ENCODE results near the gene GOLGA8O.
"Not testable (repeated sequence)": the region's sequence is repeated elsewhere in the genome, so short reads cannot be mapped to it uniquely, and the experiment has no call there.

Gene GOLGA8O

GRCh38 chr15:32455534-32455933 is at the start of gene GOLGA8O:
Gene GOLGA8O, minus strand, starts transcription at chr15:32455634. Its CDS starts 98 bp downstream, at chr15:32455536.
- not testable (repeated sequence) for H3K9me3 ChIP-seq (ENCODE audit: insufficient read depth, low read depth, low read length); H3K27me3 ChIP-seq (ENCODE audit: insufficient read depth, low read length); H3K4me1 ChIP-seq (ENCODE audit: insufficient read depth, low read length); H3K27ac ChIP-seq (ENCODE audit: low read length); H3K4me3 ChIP-seq (ENCODE audit: low read length); H3K9ac ChIP-seq (ENCODE audit: low read depth, low read length); H3K36me3 ChIP-seq (ENCODE audit: insufficient read depth, low read depth, low read length)

DNA sequence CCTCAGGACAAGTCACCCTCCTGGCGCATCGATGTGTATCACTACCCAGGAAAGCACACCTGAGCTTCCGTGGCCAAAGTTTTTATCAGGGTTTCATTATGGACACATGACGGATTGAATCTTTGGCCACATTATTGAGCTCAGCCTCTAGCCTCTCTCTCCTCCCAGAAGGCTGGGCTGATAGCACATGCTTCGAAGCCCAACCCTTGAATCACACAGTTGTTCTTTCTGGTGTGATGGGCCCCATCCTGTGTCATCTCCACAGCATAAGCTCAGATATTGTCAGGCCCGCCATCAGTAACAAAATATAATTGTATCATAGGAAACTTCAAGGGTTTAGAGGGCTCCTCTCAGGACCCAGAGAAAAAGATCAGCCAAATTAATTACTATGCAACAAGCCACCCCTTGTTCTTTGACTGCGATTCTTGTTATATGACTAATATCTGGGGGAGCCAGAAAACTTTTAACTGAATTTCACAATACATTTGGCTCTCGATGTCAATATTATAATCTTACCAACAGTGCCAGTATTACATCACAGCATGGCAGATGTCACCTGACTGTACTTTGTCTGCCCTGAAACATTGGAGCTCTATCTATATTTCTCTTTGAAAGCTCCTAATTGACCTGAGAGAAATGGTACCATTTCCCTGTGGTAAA is 48.8 kb upstream of the GOLGA8O start:
- not testable (repeated sequence) for H3K9me3 ChIP-seq (ENCODE audit: insufficient read depth, low read depth, low read length); H3K27ac ChIP-seq (ENCODE audit: low read length); H3K4me1 ChIP-seq (ENCODE audit: insufficient read depth, low read length); H3K27me3 ChIP-seq (ENCODE audit: insufficient read depth, low read length); H3K36me3 ChIP-seq (ENCODE audit: insufficient read depth, low read depth, low read length); H3K4me3 ChIP-seq (ENCODE audit: low read length); H3K9ac ChIP-seq (ENCODE audit: low read depth, low read length)

- H3K9ac ChIP-seq (ENCODE audit: low read depth, low read length); H3K4me1 ChIP-seq (ENCODE audit: insufficient read depth, low read length); H3K9me3 ChIP-seq (ENCODE audit: insufficient read depth, low read depth, low read length); H3K27me3 ChIP-seq (ENCODE audit: insufficient read depth, low read length); H3K27ac ChIP-seq (ENCODE audit: low read length); H3K4me3 ChIP-seq (ENCODE audit: low read length); H3K36me3 ChIP-seq (ENCODE audit: insufficient read depth, low read depth, low read length): not testable (repeated sequence)
These were observed 47.5 kb upstream of the GOLGA8O start for GRCh38 chr15:32502946-32503345.

GRCh38 chr15:32492768-32493167 is 37.3 kb upstream of the GOLGA8O start:
- not testable (repeated sequence) for H3K27ac ChIP-seq (ENCODE audit: low read length); H3K27me3 ChIP-seq (ENCODE audit: insufficient read depth, low read length); H3K9me3 ChIP-seq (ENCODE audit: insufficient read depth, low read depth, low read length); H3K36me3 ChIP-seq (ENCODE audit: insufficient read depth, low read depth, low read length); H3K4me3 ChIP-seq (ENCODE audit: low read length); H3K9ac ChIP-seq (ENCODE audit: low read depth, low read length); H3K4me1 ChIP-seq (ENCODE audit: insufficient read depth, low read length)

GRCh38 chr15:32486474-32486873 is 31.0 kb upstream of the GOLGA8O start:
- not testable (repeated sequence) for H3K4me1 ChIP-seq (ENCODE audit: insufficient read depth, low read length); H3K4me3 ChIP-seq (ENCODE audit: low read length); H3K27ac ChIP-seq (ENCODE audit: low read length); H3K9me3 ChIP-seq (ENCODE audit: insufficient read depth, low read depth, low read length); H3K27me3 ChIP-seq (ENCODE audit: insufficient read depth, low read length); H3K36me3 ChIP-seq (ENCODE audit: insufficient read depth, low read depth, low read length); H3K9ac ChIP-seq (ENCODE audit: low read depth, low read length)

DNA sequence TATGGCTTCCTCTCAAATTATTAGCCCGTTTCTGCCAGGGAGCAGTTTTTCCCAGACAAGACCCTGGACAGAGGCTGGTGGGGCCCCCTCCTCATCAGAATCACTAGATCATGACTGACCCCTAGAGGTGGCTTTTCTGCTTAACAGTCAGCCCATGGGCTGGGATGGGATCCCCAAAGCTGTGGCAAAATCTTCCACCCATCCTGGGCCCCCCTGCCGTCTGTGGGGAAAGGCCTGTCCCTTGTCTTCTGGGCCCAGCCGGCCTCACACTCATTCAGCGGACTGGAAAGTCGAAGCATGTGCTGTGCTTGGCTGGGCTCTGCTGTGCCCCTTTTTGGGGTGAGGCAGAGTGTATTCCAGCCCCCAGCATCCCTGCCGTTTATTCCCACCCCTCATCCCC is 27.9 kb upstream of the GOLGA8O start:
- not testable (repeated sequence) for H3K9ac ChIP-seq (ENCODE audit: low read depth, low read length); H3K4me3 ChIP-seq (ENCODE audit: low read length); H3K4me1 ChIP-seq (ENCODE audit: insufficient read depth, low read length); H3K27ac ChIP-seq (ENCODE audit: low read length); H3K36me3 ChIP-seq (ENCODE audit: insufficient read depth, low read depth, low read length); H3K9me3 ChIP-seq (ENCODE audit: insufficient read depth, low read depth, low read length); H3K27me3 ChIP-seq (ENCODE audit: insufficient read depth, low read length)

DNA sequence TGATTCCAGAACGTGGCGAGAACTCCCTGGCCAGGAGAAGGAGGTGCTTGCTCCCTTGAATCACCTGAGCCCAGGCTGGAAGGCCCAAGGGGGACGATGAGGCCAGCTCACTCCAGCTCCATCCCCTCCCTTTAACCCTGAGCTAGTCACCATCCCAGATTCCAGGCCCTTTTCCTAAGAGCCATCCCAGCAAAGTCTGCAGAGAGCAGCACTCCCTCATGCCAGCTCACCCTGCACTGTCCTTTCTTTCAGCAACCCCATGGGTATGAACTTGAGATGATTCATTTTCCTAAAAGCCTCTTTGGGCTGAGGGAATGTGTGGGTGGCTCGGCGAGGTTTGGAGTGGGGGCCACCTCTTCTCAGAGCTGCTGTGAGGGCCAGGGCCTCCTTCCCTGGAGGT is 26.2 kb upstream of the GOLGA8O start:
- not testable (repeated sequence) for H3K27ac ChIP-seq (ENCODE audit: low read length); H3K4me3 ChIP-seq (ENCODE audit: low read length); H3K27me3 ChIP-seq (ENCODE audit: insufficient read depth, low read length); H3K36me3 ChIP-seq (ENCODE audit: insufficient read depth, low read depth, low read length); H3K9ac ChIP-seq (ENCODE audit: low read depth, low read length); H3K9me3 ChIP-seq (ENCODE audit: insufficient read depth, low read depth, low read length); H3K4me1 ChIP-seq (ENCODE audit: insufficient read depth, low read length)

GRCh38 chr15:32468076-32468475 is 12.6 kb upstream of the GOLGA8O start:
- not testable (repeated sequence) for H3K4me1 ChIP-seq (ENCODE audit: insufficient read depth, low read length); H3K9ac ChIP-seq (ENCODE audit: low read depth, low read length); H3K4me3 ChIP-seq (ENCODE audit: low read length); H3K36me3 ChIP-seq (ENCODE audit: insufficient read depth, low read depth, low read length); H3K27ac ChIP-seq (ENCODE audit: low read length); H3K9me3 ChIP-seq (ENCODE audit: insufficient read depth, low read depth, low read length); H3K27me3 ChIP-seq (ENCODE audit: insufficient read depth, low read length)

DNA sequence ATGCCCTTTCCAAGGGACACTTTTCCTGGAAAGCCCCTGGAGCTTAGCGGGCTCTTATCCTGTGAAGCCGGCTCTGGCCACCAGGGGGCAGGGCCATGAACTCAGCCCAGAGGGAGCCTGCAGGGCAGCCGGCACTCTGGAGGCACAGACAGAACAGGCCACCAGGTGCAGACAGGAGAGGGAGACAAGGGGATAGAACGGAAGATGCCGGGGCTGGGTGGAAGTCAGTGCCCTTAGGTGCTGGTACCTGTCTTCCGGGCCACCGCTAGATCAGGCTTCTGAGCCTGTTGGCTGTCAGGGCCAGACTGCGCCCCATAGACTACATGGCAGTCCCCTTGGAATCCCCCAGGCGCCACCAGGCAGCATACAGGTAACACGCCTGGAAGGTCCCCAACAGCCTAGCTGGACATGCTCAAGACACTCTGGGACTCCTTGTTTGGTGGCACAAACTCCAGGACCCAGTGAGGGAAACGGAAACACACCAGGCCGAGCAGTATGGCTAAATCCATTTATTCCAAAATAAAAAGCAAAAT is 14.9 kb downstream of the GOLGA8O start:
- not testable (repeated sequence) for H3K36me3 ChIP-seq (ENCODE audit: insufficient read depth, low read depth, low read length); H3K27ac ChIP-seq (ENCODE audit: low read length); H3K9ac ChIP-seq (ENCODE audit: low read depth, low read length); H3K9me3 ChIP-seq (ENCODE audit: insufficient read depth, low read depth, low read length); H3K4me3 ChIP-seq (ENCODE audit: low read length); H3K27me3 ChIP-seq (ENCODE audit: insufficient read depth, low read length); H3K4me1 ChIP-seq (ENCODE audit: insufficient read depth, low read length)

DNA sequence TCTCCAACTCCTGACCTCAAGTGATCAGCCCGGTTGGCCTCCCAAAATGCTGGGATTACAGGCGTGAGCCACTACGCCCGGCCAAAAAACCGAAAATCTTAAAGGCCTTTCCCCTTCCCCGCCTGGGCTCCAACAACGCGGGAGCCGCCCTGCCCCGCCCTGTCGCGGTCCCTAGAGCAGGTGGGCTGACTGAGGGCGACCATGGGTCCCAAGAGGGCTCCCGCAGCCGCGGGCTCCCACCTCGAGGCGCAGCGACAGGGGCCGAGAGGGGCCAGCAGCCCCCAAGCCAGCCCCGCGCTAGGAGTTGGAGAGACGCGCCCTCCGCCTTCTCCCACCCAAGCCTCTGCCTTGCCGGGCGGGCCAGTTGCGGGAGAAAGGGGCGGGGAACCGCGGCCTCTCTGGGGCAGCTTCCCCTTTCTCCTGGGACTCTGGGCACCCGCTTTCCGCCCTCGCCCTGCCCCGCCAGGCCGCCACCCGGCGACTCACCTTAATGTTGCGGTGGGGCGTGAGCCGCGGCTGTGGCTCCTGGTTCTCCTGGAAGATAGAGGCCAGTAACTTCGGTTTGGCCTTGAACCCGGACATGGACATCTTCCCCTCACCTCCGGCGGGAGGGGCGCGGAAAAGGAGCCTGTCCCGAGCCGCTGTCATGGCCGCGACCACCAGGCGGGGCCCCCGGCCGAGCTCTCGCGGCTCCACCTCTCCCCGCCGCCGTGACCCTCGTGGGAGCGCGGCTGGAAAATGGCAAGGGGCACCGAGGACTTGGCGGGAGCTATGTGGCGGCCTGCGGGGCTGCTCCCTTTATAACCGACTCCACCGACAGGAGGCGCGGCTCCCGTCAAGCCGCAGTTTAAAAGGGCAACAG is 21.1 kb downstream of the GOLGA8O start:
- not testable (repeated sequence) for H3K27ac ChIP-seq (ENCODE audit: low read length); H3K9me3 ChIP-seq (ENCODE audit: insufficient read depth, low read depth, low read length); H3K4me3 ChIP-seq (ENCODE audit: low read length); H3K9ac ChIP-seq (ENCODE audit: low read depth, low read length); H3K4me1 ChIP-seq (ENCODE audit: insufficient read depth, low read length); H3K27me3 ChIP-seq (ENCODE audit: insufficient read depth, low read length); H3K36me3 ChIP-seq (ENCODE audit: insufficient read depth, low read depth, low read length)

- not testable (repeated sequence) for H3K27me3 ChIP-seq (ENCODE audit: insufficient read depth, low read length); H3K4me1 ChIP-seq (ENCODE audit: insufficient read depth, low read length); H3K9ac ChIP-seq (ENCODE audit: low read depth, low read length); H3K27ac ChIP-seq (ENCODE audit: low read length); H3K36me3 ChIP-seq (ENCODE audit: insufficient read depth, low read depth, low read length); H3K4me3 ChIP-seq (ENCODE audit: low read length); H3K9me3 ChIP-seq (ENCODE audit: insufficient read depth, low read depth, low read length)
These were observed 27.8 kb downstream of the GOLGA8O start for GRCh38 chr15:32427635-32428034.

GRCh38 chr15:32426511-32426910 is 28.9 kb downstream of the GOLGA8O start:
- not testable (repeated sequence) for H3K4me3 ChIP-seq (ENCODE audit: low read length); H3K27ac ChIP-seq (ENCODE audit: low read length); H3K36me3 ChIP-seq (ENCODE audit: insufficient read depth, low read depth, low read length); H3K9me3 ChIP-seq (ENCODE audit: insufficient read depth, low read depth, low read length); H3K27me3 ChIP-seq (ENCODE audit: insufficient read depth, low read length); H3K9ac ChIP-seq (ENCODE audit: low read depth, low read length); H3K4me1 ChIP-seq (ENCODE audit: insufficient read depth, low read length)
